SK-N-SH treated with all-trans-retinoic acid at 6 μM for 48 hours (cell line): ENCODE results near the gene KCNT2.

Experiments
- OSR1 ChIP-seq: fragments of 250-450 bp; sonication (Bioruptor Pico); IDR thresholded peaks from 2 replicates; pipeline ENCODE4 v1.8.0; 2022; ENCODE audit warnings: moderate library complexity, mild to moderate bottlenecking, inconsistent platforms
- RARB ChIP-seq: fragments of 250-450 bp; sonication (Bioruptor Pico); IDR thresholded peaks from 2 replicates; pipeline ENCODE4 v1.8.0; 2021; ENCODE audit warnings: mild to moderate bottlenecking, moderate library complexity
- SNAI2 ChIP-seq: fragments of 250-450 bp; sonication (Bioruptor Pico); IDR thresholded peaks from 2 replicates; pipeline ENCODE4 v1.5.0; 2020; ENCODE audit warnings: mild to moderate bottlenecking, moderate library complexity
- TCF4 ChIP-seq: fragments of 250-450 bp; sonication (Bioruptor Pico); IDR thresholded peaks from 2 replicates; pipeline ENCODE4 v1.8.0; 2021; ENCODE audit warnings: mild to moderate bottlenecking, moderate library complexity, borderline replicate concordance
- ZFP3 ChIP-seq: fragments of 250-450 bp; sonication (Bioruptor Pico); IDR thresholded peaks from 2 replicates; pipeline ENCODE4 v1.5.0; 2020; ENCODE audit warnings: mild to moderate bottlenecking, moderate library complexity
- ZFP30 ChIP-seq: fragments of 450-650 bp; formaldehyde crosslinking; IDR thresholded peaks from 2 replicates; pipeline ENCODE4 v1.5.0; 2022; ENCODE audit warnings: mild to moderate bottlenecking, moderate library complexity
- ZNF70 ChIP-seq: fragments of 450-650 bp; formaldehyde crosslinking; IDR thresholded peaks from 2 replicates; pipeline ENCODE4 v1.5.0; 2020; ENCODE audit warnings: mild to moderate bottlenecking, moderate library complexity

GRCh38 chr1:196403803-196404690, 204.2 kb downstream of the KCNT2 start:
- TF ChIP-seq ZNF70 (CRISPR knock-in tag) = no peak
- TF ChIP-seq SNAI2 = no peak
- no peak for TF ChIP-seq RARB (CRISPR knock-in tag)
- TF ChIP-seq ZFP3 = no peak
- no peak for TF ChIP-seq ZFP30
- TF ChIP-seq TCF4 = no peak
- no peak for TF ChIP-seq OSR1 (CRISPR knock-in tag)
